Naive B cell (primary cell): ENCODE results near the gene ATP11A. TPM values are rescaled to one million over a fixed set of nuclear protein-coding genes. Genes with fewer than 3 reads are reported as not detected.
A peak's percentile ranks its signal among the peaks of the same experiment; 100 is the strongest.
"Not testable (repeated sequence)": the region's sequence is repeated elsewhere in the genome, so short reads cannot be mapped to it uniquely, and the experiment has no call there.

ENCODE experiments used
- ATAC-seq, 2 donors: fragments of 150-1000 bp; cut with Tn5 transposase; 2 replicates each; pipeline ENCODE4 v1.10.0; 2021; ENCODE audit warnings: low read depth in 2 of 2, mild to moderate bottlenecking in 2 of 2, moderate library complexity in 2 of 2
- DNase-seq: peaks from one replicate; pipeline ENCODE4 v3.0.0; 2022
- H3K27ac Mint-ChIP-seq, 6 donors: one replicate each; pipeline ENCODE4 v1.8.0; 2020 to 2022; ENCODE audit warnings: mild to moderate bottlenecking in 6 of 6, mixed read lengths in 6 of 6, moderate library complexity in 5 of 6, inconsistent platforms in 2 of 6
- H3K27me3 Mint-ChIP-seq, 3 donors: one replicate each; pipeline ENCODE4 v1.8.0; 2021 to 2022; ENCODE audit warnings: mixed read lengths in 3 of 3, mild to moderate bottlenecking in 1 of 3
- H3K36me3 Mint-ChIP-seq, 2 donors: one replicate each; pipeline ENCODE4 v1.8.0; 2020 to 2022; ENCODE audit warnings: mixed read lengths in 2 of 2, inconsistent platforms in 1 of 2, mild to moderate bottlenecking in 1 of 2
- H3K4me1 Mint-ChIP-seq, 3 donors: one replicate each; pipeline ENCODE4 v1.8.0; 2020 to 2022; ENCODE audit warnings: mixed read lengths in 3 of 3, inconsistent platforms in 1 of 3, mild to moderate bottlenecking in 1 of 3, moderate library complexity in 1 of 3
- H3K4me3 Mint-ChIP-seq, 8 donors: one replicate each; pipeline ENCODE4 v1.8.0; 2020 to 2022; ENCODE audit warnings: mild to moderate bottlenecking in 8 of 8, mixed read lengths in 8 of 8, moderate library complexity in 8 of 8, inconsistent platforms in 2 of 8
- H3K9me3 Mint-ChIP-seq, 7 donors: one replicate each; pipeline ENCODE4 v1.8.0; 2020 to 2022; ENCODE audit warnings: mixed read lengths in 7 of 7, mild to moderate bottlenecking in 5 of 7, inconsistent platforms in 2 of 7, moderate library complexity in 1 of 7
- polyA plus RNA-seq, 6 donors: library from polyadenylated mRNA; unstranded; fragments of 300-500 nt; fragmentation: Illumina TruSeq; gene quantifications; one replicate each; pipeline ENCODE4 v1.2.3, GENCODE V29; 2021; ENCODE audit warnings: low read depth in 6 of 6

The ATP11A gene
- polyA plus RNA-seq, 6 donors from 2014 or later = 7.9 to 23.3 (median 12.9) TPM

DNA sequence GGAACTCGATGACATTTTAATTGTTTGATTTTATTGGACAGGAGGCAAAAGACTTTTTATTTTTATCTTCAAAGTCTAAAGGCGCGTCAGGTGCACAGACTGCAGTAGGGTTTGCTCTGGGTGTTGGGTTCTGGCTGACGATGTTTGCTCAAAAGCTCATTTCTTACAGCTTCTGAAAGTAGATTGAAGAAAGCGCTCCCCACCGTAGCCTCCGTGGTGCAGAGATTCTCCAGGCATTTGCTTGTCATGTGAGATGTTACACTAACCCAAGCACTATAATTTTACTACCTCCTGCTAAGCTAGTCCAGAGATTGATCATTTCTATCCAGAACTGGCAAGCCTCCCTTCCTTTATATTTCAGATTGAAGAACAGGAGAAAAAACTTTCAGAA, 14.5 kb upstream of the ATP11A start:
- DNase-seq (no peak), ATAC-seq (no peak)
- no peaks in the 10 kb centered on the region for H3K36me3 Mint-ChIP-seq
- no peaks in the 10 kb centered on the region for H3K4me1 Mint-ChIP-seq
- H3K9me3 Mint-ChIP-seq = no peaks in the 10 kb centered on the region
- no peak overlapping the region for H3K27ac Mint-ChIP-seq
- no peak overlapping the region for H3K4me3 Mint-ChIP-seq
- H3K27me3 Mint-ChIP-seq = peaks cover 17 to 52% (median 44%) of the 10 kb centered on the region in 3 donors

DNA sequence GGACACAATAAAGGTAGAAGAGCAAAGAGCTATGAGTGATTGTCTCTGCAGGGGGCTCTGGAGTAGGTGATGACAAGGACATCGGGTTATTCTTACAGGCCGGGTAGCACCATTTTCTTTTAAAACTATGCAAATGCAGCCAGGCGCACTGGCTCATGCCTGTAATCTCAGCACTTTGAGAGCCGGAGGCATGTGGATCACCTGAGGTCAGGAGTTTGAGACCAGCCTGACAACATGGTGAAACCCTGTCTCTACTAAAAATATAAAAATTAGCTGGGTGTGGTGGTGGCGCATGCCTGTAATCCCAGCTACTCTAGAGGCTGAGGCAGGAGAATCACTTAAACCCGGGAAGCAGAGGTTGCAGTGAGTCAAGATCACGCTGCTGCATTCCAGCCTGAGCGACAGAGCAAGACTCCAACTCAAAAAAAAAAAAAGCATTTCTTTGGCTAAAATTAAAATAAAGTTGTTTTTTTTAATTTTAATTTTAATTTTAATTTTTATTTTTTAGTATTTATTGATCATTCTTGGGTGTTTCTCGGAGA, 12.3 kb upstream of the ATP11A start:
- H3K36me3 Mint-ChIP-seq, H3K27ac Mint-ChIP-seq, H3K9me3 Mint-ChIP-seq, ATAC-seq, H3K4me1 Mint-ChIP-seq, H3K4me3 Mint-ChIP-seq, DNase-seq: not testable (repeated sequence)
- peaks cover 17 to 45% (median 33%) of the 10 kb centered on the region in 3 donors for H3K27me3 Mint-ChIP-seq

GRCh38 chr13:112679381-112679780, 10.5 kb upstream of the ATP11A start:
- no peaks in the 10 kb centered on the region for H3K36me3 Mint-ChIP-seq
- ATAC-seq = no peak

GRCh38 chr13:112679932-112680677, 9.7 kb upstream of the ATP11A start:
- Mint-ChIP-seq H3K36me3 (no peaks in the 10 kb centered on the region), H3K27ac (no peak overlapping the region), H3K9me3 (no peaks in the 10 kb centered on the region), H3K4me3 (no peak overlapping the region), H3K4me1 (no peaks in the 10 kb centered on the region), H3K27me3 (peaks cover 12 to 21% (median 13%) of the 10 kb centered on the region in 3 donors)
- DNase-seq (no peak), ATAC-seq (no peak)

More at GRCh38 chr13:112679381-112679780, 10.5 kb upstream of the ATP11A start:
- Mint-ChIP-seq H3K9me3 (no peaks in the 10 kb centered on the region), H3K27ac (no peak overlapping the region), H3K4me3 (no peak overlapping the region), H3K4me1 (no peaks in the 10 kb centered on the region), H3K27me3 (peaks cover 12 to 26% (median 20%) of the 10 kb centered on the region in 3 donors)
- no peak for DNase-seq

- Mint-ChIP-seq H3K27me3 (peaks cover 7 to 16% (median 8%) of the 10 kb centered on the region in 3 donors), H3K4me3 (no peak overlapping the region), H3K9me3 (no peaks in the 10 kb centered on the region), H3K27ac (peak overlapping the region in 1 of 6 donors; percentile 58), H3K36me3 (no peaks in the 10 kb centered on the region), H3K4me1 (no peaks in the 10 kb centered on the region)
- DNase-seq = no peak
- no peak for ATAC-seq
Observed at GRCh38 chr13:112680741-112681360, 9.0 kb upstream of the ATP11A start.

GRCh38 chr13:112683581-112683980, 6.3 kb upstream of the ATP11A start:
- no peak overlapping the region for H3K27ac Mint-ChIP-seq
- no peaks in the 10 kb centered on the region for H3K9me3 Mint-ChIP-seq
- peaks cover 4 to 6% (median 4%) of the 10 kb centered on the region in 3 donors for H3K4me1 Mint-ChIP-seq
- no peak overlapping the region for H3K4me3 Mint-ChIP-seq
- no peaks in the 10 kb centered on the region for H3K27me3 Mint-ChIP-seq
- ATAC-seq (no peak), DNase-seq (no peak)
- no peaks in the 10 kb centered on the region for H3K36me3 Mint-ChIP-seq

DNA sequence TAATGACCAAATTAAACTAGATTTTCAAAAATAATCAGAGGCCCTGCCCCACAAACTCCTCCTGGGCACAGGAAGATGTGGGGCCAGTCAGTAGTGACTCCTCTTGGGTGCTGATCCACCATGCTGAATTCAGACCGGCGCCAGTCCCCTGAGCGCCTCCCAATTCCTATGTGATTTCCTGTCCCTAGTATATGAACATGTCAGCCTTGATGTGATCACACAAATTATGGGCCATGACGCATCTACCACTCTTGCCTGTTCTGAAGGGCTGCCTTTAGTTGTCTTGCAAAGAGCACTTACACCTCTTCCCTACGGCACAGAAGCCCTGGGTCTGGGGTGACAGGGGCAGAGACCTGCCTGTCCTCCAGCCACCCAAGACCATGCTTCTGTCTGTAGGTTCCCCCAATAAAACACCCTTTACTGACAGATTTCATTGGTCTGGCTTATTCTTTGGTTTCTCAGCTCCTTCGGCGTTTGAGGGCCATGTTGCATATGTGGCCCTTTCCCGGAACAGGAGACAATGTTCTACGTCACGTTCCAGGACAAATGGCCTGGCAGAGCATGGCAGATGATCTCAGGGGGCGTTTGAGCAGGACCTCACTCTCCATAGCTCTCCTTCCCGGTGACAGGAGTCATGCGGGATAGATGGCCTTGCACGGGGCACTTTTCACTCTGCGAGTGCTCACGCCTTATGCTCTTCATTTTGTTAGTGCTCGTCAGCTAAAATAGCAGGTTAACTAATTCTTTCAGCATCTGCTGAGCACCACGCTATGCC, 5.6 kb upstream of the ATP11A start:
- H3K4me1 Mint-ChIP-seq = peaks cover 9 to 12% (median 10%) of the 10 kb centered on the region in 3 donors
- H3K36me3 Mint-ChIP-seq = no peaks in the 10 kb centered on the region
- H3K9me3 Mint-ChIP-seq = no peaks in the 10 kb centered on the region
- no peak overlapping the region for H3K27ac Mint-ChIP-seq
- peak overlapping the region in 1 of 8 donors; percentile 7 for H3K4me3 Mint-ChIP-seq
- no peaks in the 10 kb centered on the region for H3K27me3 Mint-ChIP-seq
- no peak for ATAC-seq
- no peak for DNase-seq

DNA sequence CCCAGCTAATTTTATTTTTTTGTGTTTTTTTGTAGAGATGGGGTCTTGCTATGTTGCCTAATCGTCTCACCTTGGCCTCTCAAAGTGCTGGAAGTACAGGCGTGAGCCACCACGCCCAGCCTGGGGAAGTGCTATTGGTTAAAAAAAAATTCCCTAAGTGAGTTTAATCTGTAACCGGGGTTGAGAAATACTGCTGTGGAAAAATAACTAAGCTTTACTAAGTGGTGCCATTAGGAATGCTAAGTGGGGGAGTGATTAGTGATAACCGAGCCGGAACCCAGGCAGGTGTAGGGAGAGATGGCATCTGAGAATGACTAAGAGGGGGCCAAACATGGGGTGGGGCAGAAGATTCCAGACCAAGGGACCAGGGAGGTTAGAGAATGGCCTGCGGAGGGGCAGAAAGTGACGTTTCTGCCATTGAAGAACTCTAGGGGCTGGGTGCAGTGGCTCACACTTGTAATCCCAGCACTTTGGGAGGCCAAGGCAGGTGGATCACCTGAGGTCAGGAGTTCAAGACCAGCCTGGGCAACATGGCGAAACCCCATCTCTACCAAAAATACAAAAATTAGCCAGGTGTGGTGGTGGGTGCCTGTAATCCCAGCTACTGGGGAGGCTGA, 4.5 kb upstream of the ATP11A start:
- H3K27me3 Mint-ChIP-seq, ATAC-seq, DNase-seq, H3K36me3 Mint-ChIP-seq, H3K9me3 Mint-ChIP-seq: not testable (repeated sequence)
- H3K4me3 Mint-ChIP-seq = peak overlapping the region in 1 of 8 donors; percentile 29
- H3K4me1 Mint-ChIP-seq = peaks cover 9 to 13% (median 10%) of the 10 kb centered on the region in 3 donors
- peak overlapping the region in 1 of 6 donors; percentile 63 for H3K27ac Mint-ChIP-seq

DNA sequence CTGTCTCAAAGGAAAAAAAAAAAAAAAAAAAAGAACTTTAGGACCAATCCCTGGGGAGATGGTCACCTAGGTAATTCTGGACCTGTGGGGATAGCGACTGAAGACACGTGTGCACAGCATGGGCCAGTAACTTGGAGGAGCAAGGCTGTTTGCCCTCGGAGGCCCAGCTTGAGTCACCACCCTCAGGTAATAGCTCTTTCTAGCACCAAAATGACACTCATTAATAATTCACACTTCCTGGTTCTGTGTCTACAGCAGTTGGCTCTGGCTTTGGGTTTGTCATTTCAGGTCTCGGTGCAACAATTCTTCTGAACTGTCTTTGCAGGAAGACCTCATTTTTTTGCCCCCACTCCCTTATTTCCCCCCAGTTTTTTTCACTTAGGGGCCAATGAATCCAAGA, 3.9 kb upstream of the ATP11A start:
- Mint-ChIP-seq H3K9me3 (no peaks in the 10 kb centered on the region), H3K4me3 (peak overlapping the region in 1 of 8 donors; percentile 29), H3K4me1 (peaks cover 11 to 16% (median 13%) of the 10 kb centered on the region in 3 donors), H3K36me3 (no peaks in the 10 kb centered on the region), H3K27me3 (no peaks in the 10 kb centered on the region), H3K27ac (peak overlapping the region in 1 of 6 donors; percentile 58)
- no peak for DNase-seq
- ATAC-seq = no peak

GRCh38 chr13:112686364-112686763, 3.5 kb upstream of the ATP11A start:
- DNase-seq (no peak), ATAC-seq (no peak)
- Mint-ChIP-seq H3K4me3 (peak overlapping the region in 1 of 8 donors; percentile 85), H3K27me3 (no peaks in the 10 kb centered on the region), H3K27ac (peak overlapping the region in 1 of 6 donors; percentile 56), H3K4me1 (peaks cover 14 to 21% (median 17%) of the 10 kb centered on the region in 3 donors), H3K9me3 (no peaks in the 10 kb centered on the region), H3K36me3 (no peaks in the 10 kb centered on the region)

GRCh38 chr13:112686987-112687386, 2.9 kb upstream of the ATP11A start:
- ATAC-seq = no peak
- H3K36me3 Mint-ChIP-seq = no peaks in the 10 kb centered on the region
- DNase-seq = no peak
- H3K4me3 Mint-ChIP-seq = peak overlapping the region in 1 of 8 donors; percentile 85
- H3K27ac Mint-ChIP-seq = peak overlapping the region in 1 of 6 donors; percentile 21
- no peaks in the 10 kb centered on the region for H3K9me3 Mint-ChIP-seq
- H3K4me1 Mint-ChIP-seq = peaks cover 20 to 27% (median 24%) of the 10 kb centered on the region in 3 donors
- no peaks in the 10 kb centered on the region for H3K27me3 Mint-ChIP-seq

DNA sequence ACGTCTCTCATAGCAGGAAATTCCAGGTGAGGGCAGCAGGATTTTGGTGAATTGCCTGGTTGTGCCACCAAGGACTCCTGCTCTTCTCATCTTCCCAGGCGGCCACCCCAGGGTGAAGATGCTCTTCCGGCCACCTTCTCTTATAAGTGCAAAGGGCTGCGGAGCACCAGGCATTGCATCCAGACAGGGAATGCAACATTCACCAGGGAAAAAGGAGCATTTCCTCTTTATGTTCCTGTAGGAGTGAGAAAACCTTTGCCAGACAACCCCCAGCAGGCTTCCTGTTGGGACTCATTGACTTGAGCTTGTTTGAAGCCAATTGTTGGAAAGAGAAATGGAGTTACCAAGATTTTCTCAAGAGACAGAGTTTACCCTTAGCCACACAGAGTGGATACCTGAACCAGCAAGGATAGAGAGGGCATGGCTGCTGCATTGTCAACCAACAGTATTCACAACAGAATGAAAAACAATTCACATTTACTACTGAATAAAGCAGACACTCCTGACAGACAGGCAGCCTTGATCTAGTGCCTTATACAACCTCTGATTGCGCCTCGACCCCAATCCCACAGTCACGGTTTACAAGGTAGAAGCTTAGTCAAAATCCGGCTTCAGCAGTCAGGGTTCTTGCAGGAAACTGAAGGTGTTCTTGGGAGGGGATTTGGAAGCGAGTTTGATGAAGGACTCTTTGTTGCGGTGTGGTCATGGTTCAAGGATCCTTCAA, 1.8 kb upstream of the ATP11A start:
- H3K36me3 Mint-ChIP-seq = no peaks in the 10 kb centered on the region
- DNase-seq (no peak), ATAC-seq (no peak)
- no peaks in the 10 kb centered on the region for H3K9me3 Mint-ChIP-seq
- H3K27me3 Mint-ChIP-seq = peaks cover 0 to 5% (median 0%) of the 10 kb centered on the region in 3 donors
- H3K4me1 Mint-ChIP-seq = peaks cover 30 to 33% (median 32%) of the 10 kb centered on the region in 3 donors
- peak overlapping the region; percentile 83 to 94 (median 89) for H3K4me3 Mint-ChIP-seq
- H3K27ac Mint-ChIP-seq = peak overlapping the region in 4 of 6 donors; percentile 60 to 91 (median 68)
